HG03025 (cell line): ENCODE measurements around the gene LAX1.

Experiments used
- ATAC-seq: cut with Tn5 transposase; IDR thresholded peaks from one replicate; pipeline ENCODE4 v1.9.1; 2021; ENCODE audit warnings: mild to moderate bottlenecking, moderate library complexity; ENCODE audit not compliant: unreplicated experiment, low FRiP score

LAX1 gene

GRCh38 chr1:203799157-203799556 lies 34.2 kb downstream of the LAX1 start:
- no peak for ATAC-seq

GRCh38 chr1:203799971-203800370 lies 35.0 kb downstream of the LAX1 start:
- no peak for ATAC-seq

- ATAC-seq = no peak
Measured at GRCh38 chr1:203805689-203806088, 40.7 kb downstream of the LAX1 start.

GRCh38 chr1:203807196-203807595 lies 42.2 kb downstream of the LAX1 start:
- no peak for ATAC-seq

GRCh38 chr1:203813581-203814341 lies 48.8 kb downstream of the LAX1 start:
- no peak for ATAC-seq

GRCh38 chr1:203818399-203818798 lies 53.4 kb downstream of the LAX1 start:
- no peak for ATAC-seq

GRCh38 chr1:203823306-203823705 lies 58.3 kb downstream of the LAX1 start:
- no peak for ATAC-seq
